ENCODE data around the gene CRADD. TPM values are rescaled to one million over a fixed set of nuclear protein-coding genes. Genes with fewer than 3 reads are reported as not detected.
A peak's percentile ranks its signal among the peaks of the same experiment; 100 is the strongest.

CRADD gene
- total RNA-seq, 2 experiments from 2014 or later: 7.0 to 11.3 TPM

DNA sequence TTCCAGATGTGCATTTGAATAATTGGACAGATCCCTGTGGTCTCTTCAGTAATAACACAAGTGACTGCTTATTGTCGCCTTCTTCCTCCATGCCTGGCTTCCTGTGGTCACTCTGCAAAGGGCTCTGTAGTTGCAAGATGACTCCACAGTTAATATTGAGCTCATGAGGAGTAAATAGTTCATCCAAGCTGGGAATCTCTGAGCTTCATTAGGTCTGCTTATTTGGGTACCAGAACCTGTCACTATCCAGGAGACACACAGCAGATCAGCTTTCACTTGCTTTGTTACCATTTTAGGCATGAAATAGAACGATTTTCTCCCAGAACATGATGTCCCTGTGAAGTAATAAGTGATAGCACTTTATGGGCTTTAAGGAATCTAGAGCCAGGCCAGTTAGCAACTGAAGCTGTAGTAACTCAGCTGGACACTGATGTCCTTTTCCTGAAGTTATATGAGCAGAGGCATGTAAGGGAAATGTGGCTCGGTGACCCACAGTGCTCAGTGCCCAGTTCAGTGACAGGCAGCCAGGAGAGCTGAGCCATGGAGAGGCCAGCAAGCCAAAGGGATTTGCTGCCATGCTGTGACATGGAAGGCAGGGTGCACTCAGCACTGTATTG, 50.1 kb downstream of the CRADD start:
- Mint-ChIP-seq H3K36me3 (ENCODE audit: low read depth) (no peaks in the 10 kb centered on the region), H3K27me3 (no peaks in the 10 kb centered on the region), H3K4me3 (no peak overlapping the region), H3K4me1 (ENCODE audit: low read depth) (peaks cover 5% of the 10 kb centered on the region), H3K27ac (no peak overlapping the region), H3K9me3 (peaks cover 2% of the 10 kb centered on the region)
- DNase-seq (no peak), ATAC-seq (no peak)
- TF ChIP-seq, protein P1, sequence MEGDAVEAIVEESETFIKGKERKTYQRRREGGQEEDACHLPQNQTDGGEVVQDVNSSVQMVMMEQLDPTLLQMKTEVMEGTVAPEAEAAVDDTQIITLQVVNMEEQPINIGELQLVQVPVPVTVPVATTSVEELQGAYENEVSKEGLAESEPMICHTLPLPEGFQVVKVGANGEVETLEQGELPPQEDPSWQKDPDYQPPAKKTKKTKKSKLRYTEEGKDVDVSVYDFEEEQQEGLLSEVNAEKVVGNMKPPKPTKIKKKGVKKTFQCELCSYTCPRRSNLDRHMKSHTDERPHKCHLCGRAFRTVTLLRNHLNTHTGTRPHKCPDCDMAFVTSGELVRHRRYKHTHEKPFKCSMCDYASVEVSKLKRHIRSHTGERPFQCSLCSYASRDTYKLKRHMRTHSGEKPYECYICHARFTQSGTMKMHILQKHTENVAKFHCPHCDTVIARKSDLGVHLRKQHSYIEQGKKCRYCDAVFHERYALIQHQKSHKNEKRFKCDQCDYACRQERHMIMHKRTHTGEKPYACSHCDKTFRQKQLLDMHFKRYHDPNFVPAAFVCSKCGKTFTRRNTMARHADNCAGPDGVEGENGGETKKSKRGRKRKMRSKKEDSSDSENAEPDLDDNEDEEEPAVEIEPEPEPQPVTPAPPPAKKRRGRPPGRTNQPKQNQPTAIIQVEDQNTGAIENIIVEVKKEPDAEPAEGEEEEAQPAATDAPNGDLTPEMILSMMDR (IDR thresholded peaks at IDR 0.05): no peak
- ChIA-PET CTCF (interaction anchor here (2.6 kb wide), 1 partner anchor 15 kb away, joined by 9 read pairs; no protein-coding TSS in a partner anchor), POLR2A (interaction anchor here (1.2 kb wide), 1 partner anchor 15 kb away, joined by 3 read pairs; no protein-coding TSS in a partner anchor)
- intact Hi-C loops (cut with micrococcal nuclease): no loop called here

DNA sequence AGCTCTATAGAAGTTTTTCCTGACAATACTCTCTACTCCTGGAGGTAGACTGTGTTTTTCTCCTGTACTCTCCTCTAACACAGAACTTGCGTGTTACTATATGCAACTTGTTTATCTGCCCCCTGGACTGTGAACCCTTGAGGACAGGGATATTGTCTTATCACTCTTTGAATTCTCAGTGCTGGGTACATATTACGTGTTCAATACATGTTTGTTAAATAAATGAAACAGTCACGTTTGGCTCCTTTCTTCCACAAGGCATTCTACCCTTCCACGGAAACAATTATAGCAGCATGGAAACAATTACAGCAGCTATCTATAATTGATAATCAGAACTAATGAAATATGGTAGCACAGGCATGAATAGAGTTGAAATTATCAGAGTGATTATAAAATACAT, 50.7 kb downstream of the CRADD start:
- ChIA-PET POLR2A (interaction anchor here (1.2 kb wide), 1 partner anchor 16 kb away, joined by 3 read pairs; no protein-coding TSS in a partner anchor), CTCF (interaction anchor here (2.6 kb wide), 1 partner anchor 14 kb away, joined by 9 read pairs; no protein-coding TSS in a partner anchor)
- Mint-ChIP-seq H3K4me3 (no peak overlapping the region), H3K4me1 (ENCODE audit: low read depth) (peaks cover 3% of the 10 kb centered on the region), H3K9me3 (no peaks in the 10 kb centered on the region), H3K27me3 (no peaks in the 10 kb centered on the region), H3K27ac (no peak overlapping the region), H3K36me3 (ENCODE audit: low read depth) (no peaks in the 10 kb centered on the region)
- no peak for ATAC-seq
- TF ChIP-seq, protein P1 (IDR thresholded peaks at IDR 0.05): no peak
- intact Hi-C loops (cut with micrococcal nuclease): no loop called here
- DNase-seq: no peak

DNA sequence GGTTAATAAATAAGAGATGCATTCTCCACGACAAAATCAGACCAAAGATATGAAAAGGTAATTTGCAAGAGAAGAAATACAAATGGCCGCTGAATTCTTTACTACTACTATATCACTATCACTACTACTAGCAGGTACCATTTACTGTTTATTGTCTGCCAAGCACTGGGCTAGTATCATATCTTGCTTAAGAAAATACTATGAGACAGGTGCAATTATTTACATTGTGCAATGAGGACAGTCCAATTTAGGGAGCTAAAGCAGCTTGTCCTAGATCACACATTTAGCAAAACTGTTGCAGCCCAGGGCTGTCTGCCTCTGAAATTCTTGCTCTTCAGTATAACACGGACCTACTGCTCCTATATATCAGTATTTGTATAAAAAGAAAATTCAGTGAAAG, 52.8 kb downstream of the CRADD start:
- H3K9me3 Mint-ChIP-seq: no peaks in the 10 kb centered on the region
- ATAC-seq (no peak), DNase-seq (no peak)
- peaks cover 6% of the 10 kb centered on the region for H3K4me1 Mint-ChIP-seq (ENCODE audit: low read depth)
- ChIA-PET POLR2A (interaction anchor here (0.6 kb wide), 1 partner anchor 192 kb away, joined by 3 read pairs; no protein-coding TSS in a partner anchor), CTCF (interaction anchor here (1.3 kb wide), 1 partner anchor 21 kb away, joined by 3 read pairs; no protein-coding TSS in a partner anchor)
- H3K27me3 Mint-ChIP-seq: no peaks in the 10 kb centered on the region
- no peak overlapping the region for H3K4me3 Mint-ChIP-seq
- H3K27ac Mint-ChIP-seq: no peak overlapping the region
- TF ChIP-seq, protein P1 (IDR thresholded peaks at IDR 0.05): no peak
- no peaks in the 10 kb centered on the region for H3K36me3 Mint-ChIP-seq (ENCODE audit: low read depth)
- intact Hi-C loops (cut with micrococcal nuclease): no loop called here

DNA sequence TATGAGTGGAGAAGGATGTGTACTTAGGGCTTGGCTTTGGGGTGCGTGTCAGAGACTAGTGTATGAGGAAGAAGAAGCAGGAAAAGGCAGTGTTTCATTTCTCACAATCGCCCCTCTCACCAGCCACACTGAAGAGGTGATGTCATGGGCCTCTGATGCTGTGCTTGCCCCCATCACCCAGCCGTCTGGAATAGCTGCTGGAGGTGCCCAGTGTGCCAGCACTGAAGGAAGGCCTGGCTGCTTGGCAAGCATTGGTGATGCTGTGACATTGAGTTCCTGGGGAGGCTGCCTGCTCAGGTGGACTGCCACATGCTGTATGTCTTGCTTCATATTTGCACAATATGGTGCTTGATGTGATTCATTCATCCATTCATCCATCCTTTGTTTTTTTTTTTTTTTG, 56.2 kb downstream of the CRADD start:
- DNase-seq (peak; percentile 10), ATAC-seq (peak; percentile 42)
- no peaks in the 10 kb centered on the region for H3K36me3 Mint-ChIP-seq (ENCODE audit: low read depth)
- CTCF ChIA-PET: interaction anchor here (1.1 kb wide), 1 partner anchor 9 kb away, joined by 5 read pairs; no protein-coding TSS in a partner anchor
- no peaks in the 10 kb centered on the region for H3K9me3 Mint-ChIP-seq
- POLR2A ChIA-PET: no interaction called here
- no peak overlapping the region for H3K4me3 Mint-ChIP-seq
- H3K27me3 Mint-ChIP-seq: no peaks in the 10 kb centered on the region
- H3K4me1 Mint-ChIP-seq (ENCODE audit: low read depth): peaks cover 3% of the 10 kb centered on the region
- intact Hi-C loops (cut with micrococcal nuclease): no loop called here
- no peak overlapping the region for H3K27ac Mint-ChIP-seq
- TF ChIP-seq, protein P1 (IDR thresholded peaks at IDR 0.05): no peak

DNA sequence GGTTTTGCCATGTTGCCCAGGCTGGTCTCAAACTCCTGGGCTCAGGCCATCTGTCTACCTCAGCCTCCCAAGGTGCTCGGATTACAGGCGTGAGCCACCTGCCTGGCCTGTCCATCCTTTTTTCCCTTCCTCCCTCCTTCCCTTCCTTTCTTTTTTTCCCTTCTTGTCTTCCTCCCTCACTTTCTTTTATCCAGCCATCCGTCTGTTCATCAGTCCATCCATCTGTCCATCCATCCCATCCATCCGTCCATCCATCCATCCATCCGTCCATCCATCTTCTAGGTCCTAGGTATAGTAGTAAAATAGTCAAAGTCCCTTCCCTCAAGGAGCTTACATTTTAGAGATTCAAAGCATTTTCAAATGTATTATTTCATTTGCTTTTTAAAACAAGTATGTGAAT, 56.8 kb downstream of the CRADD start:
- H3K4me3 Mint-ChIP-seq: no peak overlapping the region
- H3K4me1 Mint-ChIP-seq (ENCODE audit: low read depth): peaks cover 5% of the 10 kb centered on the region
- ATAC-seq (no peak), DNase-seq (no peak)
- no peak overlapping the region for H3K27ac Mint-ChIP-seq
- H3K27me3 Mint-ChIP-seq: no peaks in the 10 kb centered on the region
- POLR2A ChIA-PET: no interaction called here
- CTCF ChIA-PET: no interaction called here
- intact Hi-C loops (cut with micrococcal nuclease): no loop called here
- no peaks in the 10 kb centered on the region for H3K36me3 Mint-ChIP-seq (ENCODE audit: low read depth)
- H3K9me3 Mint-ChIP-seq: no peaks in the 10 kb centered on the region
- TF ChIP-seq, protein P1 (IDR thresholded peaks at IDR 0.05): no peak
